Testis (tissue), 3 donors: Measurements from ENCODE around the gene SYVN1. TPM values are rescaled to one million over a fixed set of nuclear protein-coding genes. Genes with fewer than 3 reads are reported as not detected.

ENCODE experiments used
- DNase-seq: peaks from one replicate; pipeline ENCODE4 v3.0.0-alpha.2; 2019
- H3K27ac ChIP-seq, 2 donors: fragments of 200-600 bp; sonication (generic); one replicate each; pipeline ENCODE4 v1.5.1; 2019
- H3K27me3 ChIP-seq: fragments of 200-600 bp; sonication (generic); one replicate; pipeline ENCODE4 v1.5.1; 2019
- H3K36me3 ChIP-seq: fragments of 200-600 bp; sonication (generic); one replicate; pipeline ENCODE4 v1.5.1; 2017; ENCODE audit warnings: low read depth; ENCODE audit errors: missing control alignments
- H3K4me1 ChIP-seq: fragments of 200-600 bp; sonication (generic); one replicate; pipeline ENCODE4 v1.5.1; 2019
- H3K4me3 ChIP-seq, 2 donors: fragments of 200-600 bp; sonication (generic); one replicate each; pipeline ENCODE4 v1.5.1; 2017 to 2019
- H3K9me3 ChIP-seq: fragments of 200-600 bp; sonication (generic); one replicate; pipeline ENCODE4 v1.5.1; 2017
- POLR2A ChIP-seq: fragments of 450-650 bp; IDR thresholded peaks from one replicate; pipeline ENCODE4 v1.6.1; 2017; ENCODE audit warnings: antibody characterized with exemption, mild to moderate bottlenecking, moderate library complexity
- WGBS, 2 donors: methylation state at CpG; one replicate each; pipeline ENCODE4 v1.1.5; 2018; 5-methylcytosine and 5-hydroxymethylcytosine counted together
- intact Hi-C: fragments of 100-400 bp; cut with DNase I; formaldehyde crosslinking; loops from one replicate; pipeline ENCODE4 v1.15.1; 2023; ENCODE audit warnings: low total_unique reads
- polyA plus RNA-seq: library from polyadenylated mRNA; stranded (reverse); fragments of 350-450 nt; fragmentation: Illumina TruSeq; extraction: RNeasy Lipid Tissue Mini Kit (QIAGEN cat#74804); gene quantifications from one replicate; pipeline ENCODE4 v1.2.3, GENCODE V29; 2014; ENCODE audit warnings: low read depth, low replicate concordance; ENCODE audit not compliant: insufficient read depth
- total RNA-seq, 2 donors: library from RNA; depleted of rRNA; stranded (reverse); fragments of >200 nt; gene quantifications; one replicate each; pipeline ENCODE4 v1.2.3, GENCODE V29; 2016
- TF ChIP-seq, protein P1 (sequence below), 3 experiments: fragments of 450-650 bp in 2 of 3; fragments of 200-600 bp in 1 of 3; sonication (generic) in 1 of 3; IDR thresholded peaks; one replicate each; pipeline ENCODE4 v1.5.1; 2016 to 2019; ENCODE audit warnings: antibody characterized with exemption in 3 of 3, mild to moderate bottlenecking in 2 of 3, moderate library complexity in 1 of 3

Gene SYVN1
- total and polyA plus RNA-seq, 3 donors from 2014 or later = 62.0 to 87.2 (median 67.4) TPM

DNA sequence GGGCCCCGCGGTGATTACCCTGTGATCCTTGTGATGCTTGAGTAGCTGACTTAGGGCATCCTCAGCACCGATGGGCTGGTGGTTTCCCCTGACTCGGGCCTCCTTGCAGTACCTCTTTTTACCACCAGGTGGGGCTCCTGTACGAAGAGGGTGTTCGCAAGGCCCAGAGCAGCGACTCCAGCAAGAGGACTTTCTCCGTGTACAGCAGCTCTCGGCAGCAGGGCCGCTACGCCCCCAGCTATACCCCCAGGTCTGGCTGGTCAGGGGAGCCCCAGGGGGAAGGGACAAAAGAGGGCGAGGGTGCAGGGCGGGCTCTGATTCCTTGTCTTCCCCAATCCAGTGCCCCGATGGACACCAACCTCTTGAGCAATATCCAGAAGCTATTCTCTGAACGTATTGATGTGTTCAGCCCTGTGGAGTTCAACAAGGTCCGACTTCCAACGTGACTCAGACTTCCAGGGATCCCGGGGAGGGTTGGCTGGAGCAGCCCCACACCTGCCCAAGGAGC is 23.9 kb downstream of the SYVN1 start:
- intact Hi-C loops = loop anchor here (10.0 kb wide), 1 partner anchor 96 kb away; the partner anchor contains the start of gene ARL2
- no peak overlapping the region for H3K27ac ChIP-seq
- peaks cover 13% of the 10 kb centered on the region for H3K4me1 ChIP-seq
- no peaks in the 10 kb centered on the region for H3K27me3 ChIP-seq
- H3K4me3 ChIP-seq = no peak overlapping the region
- 13 to 15% methylated on average over 4 to 18 of the region's 18 CpGs for WGBS, 2 donors
- H3K9me3 ChIP-seq = no peaks in the 10 kb centered on the region
- H3K36me3 ChIP-seq = no peaks in the 10 kb centered on the region
- no peak for TF ChIP-seq POLR2A
- TF ChIP-seq, protein P1, sequence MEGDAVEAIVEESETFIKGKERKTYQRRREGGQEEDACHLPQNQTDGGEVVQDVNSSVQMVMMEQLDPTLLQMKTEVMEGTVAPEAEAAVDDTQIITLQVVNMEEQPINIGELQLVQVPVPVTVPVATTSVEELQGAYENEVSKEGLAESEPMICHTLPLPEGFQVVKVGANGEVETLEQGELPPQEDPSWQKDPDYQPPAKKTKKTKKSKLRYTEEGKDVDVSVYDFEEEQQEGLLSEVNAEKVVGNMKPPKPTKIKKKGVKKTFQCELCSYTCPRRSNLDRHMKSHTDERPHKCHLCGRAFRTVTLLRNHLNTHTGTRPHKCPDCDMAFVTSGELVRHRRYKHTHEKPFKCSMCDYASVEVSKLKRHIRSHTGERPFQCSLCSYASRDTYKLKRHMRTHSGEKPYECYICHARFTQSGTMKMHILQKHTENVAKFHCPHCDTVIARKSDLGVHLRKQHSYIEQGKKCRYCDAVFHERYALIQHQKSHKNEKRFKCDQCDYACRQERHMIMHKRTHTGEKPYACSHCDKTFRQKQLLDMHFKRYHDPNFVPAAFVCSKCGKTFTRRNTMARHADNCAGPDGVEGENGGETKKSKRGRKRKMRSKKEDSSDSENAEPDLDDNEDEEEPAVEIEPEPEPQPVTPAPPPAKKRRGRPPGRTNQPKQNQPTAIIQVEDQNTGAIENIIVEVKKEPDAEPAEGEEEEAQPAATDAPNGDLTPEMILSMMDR (IDR thresholded peaks at IDR 0.05) = peak; percentile 98 to 100 (median 99)
- DNase-seq = peak; percentile 93

DNA sequence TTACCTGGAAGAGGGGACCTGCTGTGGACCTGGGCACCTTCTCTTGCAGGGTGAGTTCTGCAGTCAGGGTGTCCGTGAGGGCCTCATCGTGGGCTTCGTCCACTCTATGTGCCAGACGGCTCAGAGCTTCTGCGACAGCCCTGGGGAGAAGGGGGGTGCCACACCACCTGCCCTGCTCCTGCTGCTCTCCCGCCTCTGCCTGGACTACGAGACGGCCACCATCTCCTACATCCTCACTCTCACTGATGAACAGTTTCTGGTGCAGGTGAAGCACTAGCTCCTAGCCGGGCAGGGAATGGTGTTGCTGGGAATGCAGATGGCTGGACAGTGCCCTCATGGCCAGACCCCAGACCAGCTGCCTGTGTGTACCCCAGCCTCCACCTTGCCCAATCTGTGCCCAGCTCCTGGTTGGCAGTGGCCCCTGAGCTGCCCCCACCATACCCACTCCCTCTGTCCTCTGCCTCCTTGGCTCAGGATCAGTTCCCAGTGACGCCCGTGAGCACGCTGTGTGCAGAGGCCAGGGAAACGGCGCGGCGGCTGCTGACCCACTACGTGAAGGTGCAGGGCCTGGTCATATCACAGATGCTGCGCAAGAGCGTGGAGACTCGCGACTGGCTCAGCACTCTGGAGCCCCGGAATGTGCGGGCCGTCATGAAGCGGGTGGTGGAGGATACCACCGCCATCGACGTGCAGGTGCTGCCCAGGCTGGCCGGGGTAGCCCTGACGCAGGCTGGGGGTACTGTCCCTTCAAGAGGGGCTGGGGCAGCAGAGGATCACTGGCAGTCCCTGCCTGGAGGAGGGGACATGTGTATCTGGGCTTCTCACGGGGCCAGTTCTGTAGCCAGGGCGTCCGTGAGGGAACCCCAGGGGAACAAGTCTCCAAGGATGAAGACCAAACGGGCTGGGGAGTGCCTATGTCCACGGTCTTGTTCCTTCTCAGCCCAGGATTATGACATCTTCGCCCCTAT is 24.8 kb downstream of the SYVN1 start:
- Histone ChIP-seq H3K4me1 (peaks cover 13% of the 10 kb centered on the region), H3K9me3 (no peaks in the 10 kb centered on the region), H3K36me3 (no peaks in the 10 kb centered on the region), H3K27me3 (no peaks in the 10 kb centered on the region), H3K4me3 (no peak overlapping the region), H3K27ac (no peak overlapping the region)
- intact Hi-C loops = loop anchor here (10.0 kb wide), 1 partner anchor 95 kb away; the partner anchor contains the start of gene ARL2
- TF ChIP-seq, protein P1 (IDR thresholded peaks at IDR 0.05) = no peak
- no peak for TF ChIP-seq POLR2A
- no peak for DNase-seq
- WGBS, 2 donors = 73 to 89% methylated on average over 21 to 36 of the region's 36 CpGs

GRCh38 chr11:65108469-65109123 is 25.7 kb downstream of the SYVN1 start:
- DNase-seq = no peak
- Histone ChIP-seq H3K27ac (no peak overlapping the region), H3K4me1 (peaks cover 20% of the 10 kb centered on the region), H3K4me3 (no peak overlapping the region), H3K27me3 (no peaks in the 10 kb centered on the region), H3K9me3 (no peaks in the 10 kb centered on the region), H3K36me3 (no peaks in the 10 kb centered on the region)
- intact Hi-C loops = no loop called here
- TF ChIP-seq, protein P1 (IDR thresholded peaks at IDR 0.05) = no peak
- TF ChIP-seq POLR2A = no peak
- WGBS, 2 donors = 50 to 81% methylated on average over 16 to 38 of the region's 38 CpGs

- Histone ChIP-seq H3K27me3 (no peaks in the 10 kb centered on the region), H3K4me3 (no peak overlapping the region), H3K27ac (no peak overlapping the region), H3K36me3 (no peaks in the 10 kb centered on the region), H3K4me1 (peaks cover 18% of the 10 kb centered on the region), H3K9me3 (no peaks in the 10 kb centered on the region)
- TF ChIP-seq, protein P1 (IDR thresholded peaks at IDR 0.05) = no peak
- no peak for TF ChIP-seq POLR2A
- intact Hi-C loops = no loop called here
- DNase-seq = no peak
- 48 to 89% methylated on average over 39 to 40 of the region's 52 CpGs for WGBS, 2 donors
Measured at GRCh38 chr11:65107751-65108468, 26.4 kb downstream of the SYVN1 start.
